Neural progenitor cell (in vitro differentiated cells): ENCODE data around the gene KIAA1958.

Experiments
- CTCF ChIP-seq: fragments of 200-600 bp; sonication (generic); IDR thresholded peaks from 2 replicates; pipeline ENCODE4 v1.5.1; 2017; ENCODE audit warnings: antibody characterized with exemption, mild to moderate bottlenecking
- EZH2 ChIP-seq: fragments of 200-600 bp; sonication (generic); IDR thresholded peaks from 2 replicates; pipeline ENCODE4 v1.6.1; 2017; ENCODE audit warnings: antibody characterized with exemption, mild to moderate bottlenecking, moderate library complexity
- EZH2phosphoT487 ChIP-seq: fragments of 200-600 bp; sonication (generic); IDR thresholded peaks from 2 replicates; pipeline ENCODE4 v1.6.1; 2017; ENCODE audit warnings: antibody characterized with exemption

- TF ChIP-seq CTCF, result no peak
- TF ChIP-seq EZH2, result no peak
- TF ChIP-seq EZH2phosphoT487, result no peak
These were observed 59.8 kb downstream of the KIAA1958 start for GRCh38 chr9:112546149-112547012.
